ENCODE data around the gene MYCBPAP.

The MYCBPAP gene, protein sequence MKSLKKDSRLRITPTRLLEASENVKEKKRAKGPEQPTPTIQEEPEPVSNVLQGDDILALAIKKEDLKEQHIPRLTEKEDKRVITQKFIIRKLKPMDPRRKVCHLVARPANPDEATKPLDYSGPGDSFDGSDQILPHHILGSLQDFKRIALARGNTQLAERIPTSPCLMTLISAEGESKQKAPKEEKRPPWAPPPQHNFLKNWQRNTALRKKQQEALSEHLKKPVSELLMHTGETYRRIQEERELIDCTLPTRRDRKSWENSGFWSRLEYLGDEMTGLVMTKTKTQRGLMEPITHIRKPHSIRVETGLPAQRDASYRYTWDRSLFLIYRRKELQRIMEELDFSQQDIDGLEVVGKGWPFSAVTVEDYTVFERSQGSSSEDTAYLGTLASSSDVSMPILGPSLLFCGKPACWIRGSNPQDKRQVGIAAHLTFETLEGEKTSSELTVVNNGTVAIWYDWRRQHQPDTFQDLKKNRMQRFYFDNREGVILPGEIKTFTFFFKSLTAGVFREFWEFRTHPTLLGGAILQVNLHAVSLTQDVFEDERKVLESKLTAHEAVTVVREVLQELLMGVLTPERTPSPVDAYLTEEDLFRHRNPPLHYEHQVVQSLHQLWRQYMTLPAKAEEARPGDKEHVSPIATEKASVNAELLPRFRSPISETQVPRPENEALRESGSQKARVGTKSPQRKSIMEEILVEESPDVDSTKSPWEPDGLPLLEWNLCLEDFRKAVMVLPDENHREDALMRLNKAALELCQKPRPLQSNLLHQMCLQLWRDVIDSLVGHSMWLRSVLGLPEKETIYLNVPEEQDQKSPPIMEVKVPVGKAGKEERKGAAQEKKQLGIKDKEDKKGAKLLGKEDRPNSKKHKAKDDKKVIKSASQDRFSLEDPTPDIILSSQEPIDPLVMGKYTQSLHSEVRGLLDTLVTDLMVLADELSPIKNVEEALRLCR

DNA sequence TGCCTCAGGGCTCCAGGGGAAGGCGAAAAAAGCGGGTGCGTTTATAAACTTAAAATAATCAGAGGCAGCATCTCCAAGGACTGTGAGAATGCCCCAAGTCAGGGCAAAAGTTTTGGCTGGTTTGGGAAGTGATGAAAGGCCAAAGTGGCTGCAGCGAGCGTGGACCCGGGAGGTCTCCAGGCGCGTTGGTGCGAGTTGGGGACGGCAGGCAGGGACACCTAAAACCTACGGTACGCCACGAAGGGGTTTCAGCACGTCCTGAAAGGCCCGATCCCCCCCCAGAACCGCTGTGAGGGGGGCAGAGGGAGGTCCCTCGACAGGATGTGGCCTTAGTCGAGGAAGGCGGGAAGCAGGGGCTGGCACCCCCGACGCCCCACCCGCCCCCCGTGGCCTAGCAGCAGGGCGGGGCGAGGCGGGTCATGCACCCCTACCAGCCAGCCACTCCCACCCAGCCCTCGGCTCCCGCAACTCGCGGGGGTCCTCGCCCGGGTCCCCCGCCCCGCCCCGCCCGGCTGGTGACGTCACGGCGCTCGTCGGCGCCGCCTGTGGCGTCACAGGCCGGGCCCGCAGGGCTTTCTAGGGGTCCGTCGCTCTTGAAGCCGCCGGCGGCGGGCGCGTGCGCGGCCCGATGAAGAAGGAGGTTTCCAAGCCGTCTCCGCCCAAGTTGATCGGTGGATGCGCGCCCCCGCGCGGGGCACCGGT, at the start of gene MYCBPAP:
MYCBPAP (plus strand) TSS at position 569 of the 702 bp plus-strand sequence. CDS start 236 bp downstream, outside the sequence.
- DNase-seq: no peak

DNA sequence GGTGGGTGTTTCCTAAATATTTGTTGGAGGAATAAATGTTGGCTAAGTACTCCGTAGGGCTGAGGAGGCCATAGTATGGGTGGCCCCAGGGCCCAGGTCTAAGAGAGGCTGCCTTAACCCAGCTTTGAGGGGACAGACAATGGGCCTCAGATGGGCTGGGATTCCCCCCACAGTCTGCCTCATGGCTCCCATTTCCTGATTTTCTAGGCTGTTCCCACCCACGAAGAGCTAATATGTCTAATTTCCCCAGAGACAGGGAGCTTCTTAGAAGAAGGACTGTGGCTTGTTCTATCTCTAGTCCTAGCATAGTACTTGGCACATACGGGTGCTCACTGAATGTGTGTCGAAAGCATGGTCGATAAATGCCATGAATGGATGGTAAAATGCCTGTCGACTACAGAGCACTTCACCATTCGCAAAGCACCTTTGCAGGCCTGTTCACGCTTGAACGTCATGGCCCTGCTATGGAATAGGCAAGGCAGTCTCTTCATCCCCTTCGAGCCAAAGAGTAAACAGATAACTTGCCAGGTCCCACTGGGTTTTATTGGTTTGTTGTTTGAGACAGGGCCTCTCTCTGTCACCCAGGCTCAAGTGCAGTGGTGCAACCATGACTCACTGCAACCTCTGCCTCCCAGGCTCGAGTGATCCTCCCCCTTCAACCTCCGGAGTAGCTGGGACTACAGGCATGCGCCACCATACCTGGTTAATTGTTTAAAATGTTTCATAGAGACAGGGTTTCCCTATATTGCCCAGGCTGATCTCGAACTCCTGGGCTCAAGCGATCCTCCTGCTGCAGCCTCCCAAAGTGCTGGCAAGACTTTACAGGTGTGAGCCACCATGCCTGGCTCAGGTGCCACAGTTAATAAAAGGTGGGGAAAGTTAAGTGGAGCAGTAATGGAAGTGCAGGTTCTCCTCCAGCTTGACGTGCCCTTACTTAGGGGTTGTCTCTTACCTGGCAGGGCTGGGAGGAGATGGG, 49.2 kb upstream of the MYCBPAP start:
- no peak for DNase-seq

DNA sequence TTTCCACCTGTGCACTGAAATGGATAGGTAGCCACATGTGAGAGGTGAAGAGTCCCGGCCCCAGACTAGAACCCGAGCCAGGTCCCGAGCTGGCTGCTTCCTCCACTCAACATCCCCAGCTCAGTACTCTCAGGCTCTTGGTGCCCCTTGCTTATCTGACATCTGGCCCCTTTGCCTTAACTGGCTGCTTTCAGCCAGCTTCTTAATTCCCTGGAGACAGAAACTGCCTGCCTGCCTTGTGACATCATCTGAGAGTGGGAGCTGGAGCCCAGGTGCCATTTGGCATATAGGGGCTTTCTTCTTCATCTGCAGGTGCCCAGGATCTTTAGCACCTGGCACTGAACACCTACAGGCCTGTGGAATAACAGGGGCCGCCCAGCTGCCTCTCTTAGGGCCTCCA, 48.5 kb upstream of the MYCBPAP start:
- peak; percentile 4 for DNase-seq

DNA sequence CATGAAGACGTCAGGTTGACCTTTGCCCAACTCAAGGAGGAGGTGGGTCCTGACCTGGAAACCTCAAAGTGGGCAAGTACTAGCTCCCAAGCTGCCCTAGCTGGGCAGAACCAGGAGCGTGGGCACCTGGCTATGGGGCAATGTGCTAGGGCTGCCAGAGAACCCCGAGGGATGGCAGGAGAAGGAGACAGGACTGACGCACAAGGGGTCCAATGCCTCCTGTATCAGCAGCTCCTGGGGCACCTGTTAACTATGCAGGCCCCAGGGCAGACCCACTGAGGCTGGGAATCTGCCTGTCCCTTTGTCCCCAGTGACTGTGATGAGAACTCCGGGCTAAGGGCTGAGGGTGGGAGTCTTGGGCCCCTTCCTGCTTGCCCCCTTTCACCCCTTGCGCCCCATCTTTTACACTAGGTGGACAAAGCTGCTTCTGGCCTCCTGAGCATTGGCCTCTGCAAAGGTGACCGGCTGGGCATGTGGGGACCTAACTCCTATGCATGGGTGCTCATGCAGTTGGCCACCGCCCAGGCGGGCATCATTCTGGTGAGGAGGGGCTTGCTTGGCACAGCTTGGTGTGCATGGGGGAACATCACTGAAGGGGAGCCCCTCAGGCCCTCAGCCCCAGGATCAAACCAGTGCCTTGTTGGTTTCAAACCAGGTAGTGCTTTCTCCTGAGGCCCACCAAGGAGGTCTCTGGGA, 47.3 kb upstream of the MYCBPAP start:
- no peak for DNase-seq

DNA sequence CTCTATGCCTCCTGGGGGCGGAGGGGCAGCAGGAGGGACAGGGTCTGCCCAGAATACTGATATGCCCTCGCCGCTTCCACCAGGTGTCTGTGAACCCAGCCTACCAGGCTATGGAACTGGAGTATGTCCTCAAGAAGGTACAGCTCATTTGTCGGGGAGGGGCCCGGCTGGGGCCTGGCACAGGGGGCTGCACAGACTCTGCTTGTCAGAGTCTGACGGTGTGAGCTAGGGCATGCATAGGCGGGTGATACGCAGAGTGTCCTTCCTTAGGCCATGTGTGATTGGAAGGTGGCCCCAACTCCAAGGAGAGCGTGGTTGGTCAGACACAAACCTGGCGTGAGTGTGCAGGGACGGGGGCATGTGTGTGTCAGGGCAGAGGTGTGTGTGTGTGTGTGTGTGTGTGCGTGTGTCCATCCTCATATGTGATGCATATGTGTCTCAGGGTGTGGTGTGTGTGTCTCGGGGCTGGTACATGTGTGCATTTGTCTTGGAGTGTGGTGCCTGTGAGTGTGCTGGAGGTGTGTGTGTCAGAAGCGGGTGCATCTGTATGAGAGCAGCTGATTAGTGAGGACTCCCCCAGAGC, 46.6 kb upstream of the MYCBPAP start:
- no peak for DNase-seq

DNA sequence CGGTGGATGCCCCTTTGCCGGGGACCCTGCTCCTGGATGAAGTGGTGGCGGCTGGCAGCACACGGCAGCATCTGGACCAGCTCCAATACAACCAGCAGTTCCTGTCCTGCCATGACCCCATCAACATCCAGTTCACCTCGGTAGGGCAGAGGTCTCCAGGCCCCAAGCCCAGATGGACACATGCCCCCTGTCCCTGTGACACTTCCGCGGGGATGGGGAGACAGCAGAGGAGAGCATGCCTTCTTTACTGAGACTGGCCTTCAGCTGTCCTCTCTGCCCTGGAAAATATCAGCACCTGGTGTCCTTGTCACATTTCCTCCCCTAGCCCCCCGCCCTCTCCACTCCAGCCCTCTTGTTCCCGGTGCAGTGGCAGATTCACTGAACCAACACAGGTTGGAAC, 45.8 kb upstream of the MYCBPAP start:
- no peak for DNase-seq

DNA sequence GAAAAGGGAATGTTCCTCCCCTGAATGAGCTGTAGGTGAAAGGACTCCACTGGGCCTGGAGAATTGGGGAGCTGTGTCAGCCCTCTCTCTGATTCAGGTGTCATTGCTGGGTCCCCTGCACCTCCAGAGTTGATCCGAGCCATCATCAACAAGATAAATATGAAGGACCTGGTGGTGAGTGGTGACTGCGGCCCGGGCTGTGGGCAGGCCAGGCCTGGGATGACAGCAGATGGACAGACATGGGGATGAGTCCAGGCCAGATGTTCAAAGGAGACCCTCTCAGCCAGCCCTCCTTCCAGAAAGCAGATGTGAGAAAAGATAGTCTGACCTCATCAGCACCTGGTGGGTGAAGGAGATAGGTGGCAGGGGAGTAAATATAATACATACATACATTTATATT, 44.1 kb upstream of the MYCBPAP start:
- DNase-seq: no peak

DNA sequence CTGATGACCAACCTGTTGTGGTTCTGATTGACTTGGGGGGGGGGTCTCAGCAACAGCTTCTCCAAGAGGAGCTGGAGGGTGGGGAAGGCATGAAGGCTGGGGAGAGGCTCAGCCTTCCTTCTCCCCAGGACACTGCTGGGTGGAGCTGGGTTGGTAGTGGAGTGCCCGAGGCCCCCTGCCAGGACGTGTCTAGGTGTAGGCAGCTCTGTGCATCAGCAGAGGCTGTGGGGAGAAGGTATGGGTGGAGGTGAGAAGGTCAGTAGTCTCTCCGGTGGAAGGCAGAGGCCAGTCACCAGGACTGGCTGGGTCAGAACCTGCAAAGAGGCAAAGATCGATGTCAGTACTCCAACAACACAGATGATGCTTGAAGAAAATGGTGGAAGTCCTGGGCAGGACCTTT, 43.5 kb upstream of the MYCBPAP start:
- DNase-seq: no peak

DNA sequence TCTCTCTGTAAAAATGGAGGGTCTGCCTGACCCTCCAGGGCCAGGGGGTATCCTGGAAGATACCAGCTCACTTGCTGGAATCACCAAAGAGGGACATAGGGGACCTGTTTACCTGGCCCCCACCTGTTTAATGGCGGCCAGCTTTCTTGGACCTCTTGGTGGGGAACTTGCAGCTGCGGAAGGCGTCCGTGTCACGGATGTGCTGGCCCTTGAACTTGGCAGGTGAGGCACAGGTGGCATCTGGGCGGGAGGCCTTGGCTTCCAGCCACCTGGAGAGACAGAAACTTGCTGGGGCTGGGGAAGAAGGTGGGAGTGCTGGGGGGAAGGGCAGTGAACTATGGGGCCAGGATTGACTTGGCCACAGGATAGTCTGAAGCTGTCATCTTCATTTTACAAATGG, 43.1 kb upstream of the MYCBPAP start:
- no peak for DNase-seq

DNA sequence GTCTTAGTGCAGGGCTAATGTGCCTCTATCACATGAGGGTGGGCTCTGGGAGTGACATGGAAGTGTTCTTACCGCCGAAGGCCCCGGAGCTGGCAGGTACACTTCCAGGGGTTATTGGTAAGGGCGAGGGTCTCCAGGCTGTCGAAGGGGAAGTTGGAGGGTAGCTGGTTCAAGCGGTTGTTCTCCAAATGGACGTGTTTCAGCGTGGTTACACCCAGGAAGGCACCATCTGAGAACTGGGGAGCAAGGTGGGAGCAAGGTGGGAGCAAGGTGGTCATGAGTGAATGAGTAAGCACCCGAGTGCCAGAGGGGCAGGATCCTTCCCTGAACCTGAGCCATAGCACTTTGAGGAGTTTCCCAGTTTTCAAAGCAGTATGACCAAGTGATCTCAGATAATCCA, 42.6 kb upstream of the MYCBPAP start:
- DNase-seq: no peak

DNA sequence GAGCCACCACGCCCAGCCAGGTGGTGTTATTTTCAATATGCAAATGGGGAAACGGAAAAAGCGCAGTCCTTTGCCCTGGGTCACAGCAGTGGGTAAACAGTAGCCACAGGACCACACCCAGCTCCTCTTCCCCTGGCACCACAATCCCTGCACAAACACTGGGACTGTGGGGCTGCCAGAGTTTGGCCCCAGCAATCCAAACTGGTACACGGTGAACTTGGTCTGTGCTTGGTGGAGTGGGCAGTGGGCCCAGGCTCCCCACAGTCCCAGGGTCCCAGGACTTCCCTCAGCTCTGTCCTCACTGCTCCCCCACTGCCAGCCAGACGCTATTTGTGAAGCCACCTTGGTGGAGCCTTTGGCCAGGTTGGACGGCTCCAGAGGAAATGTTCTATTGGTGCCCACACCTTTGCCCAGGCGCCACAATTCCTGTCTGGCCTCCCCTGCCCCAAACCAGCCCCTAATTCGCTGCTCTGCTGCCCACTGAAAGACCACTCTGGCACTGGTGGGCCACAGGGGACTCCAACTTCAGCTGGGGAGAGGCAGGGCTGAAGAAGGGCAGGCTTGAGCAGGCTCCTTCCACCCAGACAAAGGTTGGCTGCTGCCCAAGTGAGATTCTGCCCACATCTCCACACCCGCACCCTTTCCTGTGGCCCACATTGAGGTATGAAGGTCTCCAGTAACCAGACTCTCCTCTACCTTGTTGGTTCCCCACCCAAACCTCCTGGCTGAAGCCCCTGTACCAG, 41.7 kb upstream of the MYCBPAP start:
- no peak for DNase-seq

DNA sequence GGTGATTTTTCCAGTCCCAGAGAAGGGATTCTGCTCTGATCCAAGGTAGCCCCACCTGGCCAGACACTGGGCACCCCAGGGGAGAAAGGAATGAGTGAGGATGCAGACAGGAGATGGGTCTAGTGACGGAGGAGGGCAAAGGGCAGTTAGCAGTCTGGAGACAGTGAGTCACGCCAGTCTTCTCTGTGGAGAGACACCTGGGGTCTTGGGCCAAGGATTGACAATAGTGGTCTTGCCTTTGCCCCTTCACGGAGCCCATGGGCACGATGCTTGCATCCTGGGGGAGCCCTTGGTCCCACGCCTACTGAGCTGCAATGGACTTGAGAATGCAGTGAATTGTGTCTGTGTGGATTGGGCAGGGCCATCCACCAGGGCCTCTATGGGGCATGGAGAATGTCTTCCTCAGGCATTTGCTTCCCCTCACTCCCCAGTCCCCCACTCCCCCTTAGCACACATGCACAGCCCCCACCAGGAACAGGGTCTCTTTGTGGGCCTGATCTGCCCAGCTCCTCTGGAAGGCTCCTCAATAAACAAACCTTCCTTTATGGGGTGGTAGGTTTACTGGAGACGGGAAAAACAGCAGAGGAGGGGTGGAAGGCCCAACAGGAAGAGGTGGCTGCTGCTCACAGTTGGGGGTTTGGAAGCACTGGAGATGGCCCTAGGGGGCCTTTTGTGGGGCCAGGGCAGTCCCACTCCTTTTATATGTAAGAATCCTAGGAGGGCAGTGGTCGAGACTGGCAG, 41.0 kb upstream of the MYCBPAP start:
- no peak for DNase-seq

DNA sequence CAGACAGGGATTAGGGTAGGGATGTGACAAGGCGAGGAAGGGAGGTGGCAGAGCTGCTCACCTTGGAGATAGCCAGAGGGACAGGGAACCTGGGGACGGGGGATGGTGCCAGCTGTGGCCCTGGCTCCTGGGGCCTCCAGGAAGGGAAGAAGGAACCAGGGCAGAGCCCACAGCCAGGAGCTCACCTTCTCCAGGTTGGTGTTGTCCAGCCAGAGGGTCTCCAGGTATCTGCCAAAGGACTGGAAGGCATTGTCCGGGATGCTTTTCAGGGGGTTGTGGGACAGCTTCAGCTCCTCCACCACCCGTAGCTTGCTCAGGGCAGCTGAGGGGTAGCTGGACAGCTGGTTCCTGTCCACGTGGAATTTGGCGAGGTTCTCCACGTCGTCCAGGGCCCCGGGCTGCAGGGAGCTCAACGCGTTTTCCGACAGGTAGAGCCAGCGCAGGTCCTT, 40.4 kb upstream of the MYCBPAP start:
- no peak for DNase-seq

DNA sequence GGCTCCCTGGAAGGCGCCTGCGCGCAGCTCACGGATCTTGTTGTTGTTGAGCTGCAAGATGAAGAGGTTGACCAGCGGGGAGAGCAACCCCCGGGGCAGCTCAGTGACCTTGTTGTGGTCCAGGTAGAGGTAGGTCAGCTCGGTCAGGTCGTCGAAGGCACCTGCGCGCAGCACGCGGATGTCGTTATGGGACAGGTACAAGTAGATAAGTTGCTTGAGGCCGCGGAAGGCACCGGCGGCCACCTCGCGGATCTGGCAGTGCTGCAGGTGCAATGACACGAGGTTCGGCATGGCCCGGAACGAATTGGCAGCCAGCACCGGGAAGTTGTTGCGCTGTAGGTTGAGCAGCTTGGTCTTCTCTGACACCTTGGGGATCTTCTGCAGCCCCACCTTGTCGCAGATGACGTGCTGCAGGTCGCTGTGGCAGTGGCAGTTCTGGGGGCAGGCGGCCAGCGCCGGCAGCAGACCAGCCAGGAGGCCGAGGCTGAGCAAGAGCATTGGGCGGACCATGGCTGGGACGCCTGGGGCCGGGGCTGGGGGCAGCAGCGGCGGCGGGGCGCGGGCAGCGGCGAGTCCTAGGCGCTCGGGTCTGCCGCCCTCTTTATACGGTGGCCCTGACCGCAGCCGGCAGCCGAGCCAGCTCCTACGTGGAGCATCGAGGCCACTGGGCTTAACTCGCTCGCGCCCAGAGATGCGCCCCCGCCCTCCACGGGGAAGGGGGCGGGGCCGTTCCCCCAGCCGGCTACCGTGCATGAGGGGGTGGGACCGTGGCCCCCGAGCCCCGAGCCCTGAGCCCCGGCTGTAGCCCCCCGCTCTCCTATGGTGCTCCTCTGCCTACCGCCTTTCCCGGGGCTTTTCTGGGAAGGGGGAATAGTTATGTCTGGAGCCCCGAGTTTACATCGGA, 39.7 kb upstream of the MYCBPAP start, which contains the start of gene CHAD:
CHAD (minus strand) TSS at position 577 of the 904 bp plus-strand sequence; CDS start at position 510, 67 bp downstream.
- DNase-seq: no peak

DNA sequence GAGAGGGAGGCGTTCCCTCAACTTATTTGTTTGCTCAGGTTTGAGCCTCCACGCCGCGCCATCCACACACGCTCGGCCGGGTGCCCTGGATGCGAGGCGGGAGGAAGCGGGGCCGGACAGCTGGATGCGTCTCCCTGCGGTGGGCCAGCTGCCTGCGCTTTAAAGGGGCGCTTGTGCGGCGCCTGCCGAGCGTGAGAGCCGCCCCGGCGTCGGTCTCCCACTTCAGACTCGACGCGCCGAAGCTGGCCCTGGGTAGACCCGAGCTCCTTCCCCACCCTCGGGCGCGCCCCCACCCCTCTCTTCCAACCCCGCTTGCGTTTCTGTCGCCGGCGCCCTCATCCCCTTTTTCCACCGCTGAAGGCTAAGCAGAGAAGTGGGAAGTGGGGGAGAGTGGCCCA, 39.0 kb upstream of the MYCBPAP start:
- no peak for DNase-seq

DNA sequence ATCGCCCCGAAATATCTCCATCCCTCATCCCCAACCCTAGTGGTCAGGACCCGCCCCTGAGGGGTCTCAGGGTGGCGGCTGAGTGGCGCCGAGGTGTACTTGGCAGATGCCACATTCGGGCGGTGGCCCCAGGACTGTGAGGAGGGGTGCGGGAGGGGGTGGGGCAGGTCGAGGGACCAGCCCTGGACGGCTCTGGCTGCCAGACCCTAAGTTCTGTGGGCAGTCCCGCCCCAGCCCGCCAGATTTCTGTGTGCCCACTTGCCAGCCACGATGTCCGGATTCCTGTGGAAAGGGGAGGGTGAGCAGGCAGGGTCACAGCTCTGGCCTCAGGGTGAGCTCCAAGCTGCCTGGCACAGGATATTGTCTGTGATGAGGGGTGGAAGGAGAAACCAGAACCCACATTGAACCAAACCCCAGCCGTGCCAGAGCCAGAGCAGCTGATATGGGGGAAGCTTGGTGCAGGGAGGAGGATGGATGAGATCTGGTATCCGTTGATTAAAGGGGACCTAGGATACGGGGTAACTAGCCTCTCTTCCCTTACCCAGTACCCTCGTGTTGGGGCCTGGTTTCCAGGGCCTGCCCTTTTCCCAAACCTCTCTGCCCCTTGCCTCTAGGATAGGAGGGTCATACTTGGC, 38.5 kb upstream of the MYCBPAP start:
- DNase-seq: no peak

DNA sequence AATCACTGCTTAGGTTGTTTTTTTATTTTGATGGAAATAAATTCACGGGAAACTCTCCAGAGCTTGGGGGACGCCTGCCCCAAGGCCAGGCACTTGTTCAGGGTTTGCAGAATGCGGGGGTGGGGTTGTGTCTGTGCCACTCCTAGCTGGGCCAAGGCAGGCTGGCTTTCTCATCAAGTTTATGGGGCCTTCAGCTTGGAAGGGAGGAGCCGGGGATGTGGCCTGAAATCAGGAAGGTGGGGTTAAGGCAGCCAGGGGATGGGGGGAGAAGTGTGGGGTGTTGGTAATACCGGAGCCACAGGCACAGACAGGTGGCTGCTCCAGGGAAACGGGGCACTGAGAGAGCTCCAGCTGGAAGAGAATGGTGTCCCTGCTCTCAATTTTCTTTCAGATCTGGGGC, 37.8 kb upstream of the MYCBPAP start:
- no peak for DNase-seq

Data from NCI-H1436 (cell line).